ENCODE results near the gene PSTPIP1.
A peak's percentile ranks its signal among the peaks of the same experiment; 100 is the strongest.

The PSTPIP1 gene

GRCh38 chr15:76951220-76951619, 43.7 kb upstream of the PSTPIP1 start:
- H2AFZ ChIP-seq (ENCODE audit: low read length), result no peak overlapping the region
- H3K9ac ChIP-seq (ENCODE audit: low read depth, low read length, poor library complexity, severe bottlenecking), result no peak overlapping the region
- TF ChIP-seq CTCF (conservative IDR thresholded peaks at IDR 0.05; ENCODE audit: low read length), result no peak
- 0 out of 2 replicates have a peak, but pooled peaks have one; percentile 4 for TF ChIP-seq EZH2phosphoT487 (IDR thresholded peaks at IDR 0.05; ENCODE audit: borderline replicate concordance)
- no peaks in the 10 kb centered on the region for H3F3A ChIP-seq (ENCODE audit: low read depth)
- no peak overlapping the region for H3K4me3 ChIP-seq (ENCODE audit: low read length, poor library complexity, severe bottlenecking)
- no peaks in the 10 kb centered on the region for H3K9me3 ChIP-seq (ENCODE audit: insufficient read depth, low read depth, low read length)
- H4K20me1 ChIP-seq (ENCODE audit: insufficient read depth, low read length, poor library complexity, severe bottlenecking), result no peaks in the 10 kb centered on the region
- H3K36me3 ChIP-seq (ENCODE audit: insufficient read depth, low read length), result peaks cover 32% of the 10 kb centered on the region
- no peak overlapping the region for H3K4me2 ChIP-seq (ENCODE audit: low read depth, low read length, poor library complexity, severe bottlenecking)
- no peaks in the 10 kb centered on the region for H3K9me2 ChIP-seq (replicated peaks; ENCODE audit: low read depth, low read length)
- H3K79me2 ChIP-seq (ENCODE audit: insufficient read depth, low read length), result no peaks in the 10 kb centered on the region
- H3K4me1 ChIP-seq (ENCODE audit: insufficient read depth, low read length, poor library complexity, severe bottlenecking), result peaks cover 26% of the 10 kb centered on the region
- no peaks in the 10 kb centered on the region for H3K27me3 ChIP-seq (ENCODE audit: insufficient read depth, low read length, poor library complexity, severe bottlenecking)

DNA sequence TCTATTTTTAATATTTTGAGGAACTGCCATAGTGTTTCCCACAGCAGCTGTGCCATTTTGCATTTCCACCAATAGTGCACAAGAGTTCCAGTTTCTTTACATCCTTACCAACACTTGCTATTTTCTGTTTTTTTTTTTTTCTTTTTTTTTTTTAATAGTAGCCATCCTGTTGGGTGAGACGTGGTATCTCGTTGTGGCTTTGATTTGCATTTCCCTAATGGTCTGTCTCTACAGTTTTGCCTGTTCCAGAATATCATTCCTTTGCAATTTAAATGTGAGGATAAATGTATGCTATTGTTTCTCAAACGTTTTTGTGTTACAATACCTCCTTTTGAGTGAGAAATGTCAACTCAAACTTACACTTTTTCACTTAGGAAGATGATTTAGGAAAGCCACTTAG, 41.0 kb upstream of the PSTPIP1 start:
- Histone ChIP-seq H3K9ac (ENCODE audit: low read depth, low read length, poor library complexity, severe bottlenecking) (no peak overlapping the region), H3K4me3 (ENCODE audit: low read length, poor library complexity, severe bottlenecking) (peak overlapping the region; percentile 5), H3K4me2 (ENCODE audit: low read depth, low read length, poor library complexity, severe bottlenecking) (peak overlapping the region; percentile 10), H2AFZ (ENCODE audit: low read length) (no peak overlapping the region), H3K79me2 (ENCODE audit: insufficient read depth, low read length) (no peaks in the 10 kb centered on the region), H3K36me3 (ENCODE audit: insufficient read depth, low read length) (peaks cover 15% of the 10 kb centered on the region), H3K4me1 (ENCODE audit: insufficient read depth, low read length, poor library complexity, severe bottlenecking) (peaks cover 18% of the 10 kb centered on the region), H3F3A (ENCODE audit: low read depth) (no peaks in the 10 kb centered on the region), H3K9me3 (ENCODE audit: insufficient read depth, low read depth, low read length) (no peaks in the 10 kb centered on the region), H3K9me2 (replicated peaks; ENCODE audit: low read depth, low read length) (no peaks in the 10 kb centered on the region), H3K27me3 (ENCODE audit: insufficient read depth, low read length, poor library complexity, severe bottlenecking) (no peaks in the 10 kb centered on the region), H4K20me1 (ENCODE audit: insufficient read depth, low read length, poor library complexity, severe bottlenecking) (no peaks in the 10 kb centered on the region)
- TF ChIP-seq CTCF (conservative IDR thresholded peaks at IDR 0.05; ENCODE audit: low read length) (no peak), EZH2phosphoT487 (IDR thresholded peaks at IDR 0.05; ENCODE audit: borderline replicate concordance) (no peak)

GRCh38 chr15:76954744-76955143, 40.2 kb upstream of the PSTPIP1 start:
- Histone ChIP-seq H4K20me1 (ENCODE audit: insufficient read depth, low read length, poor library complexity, severe bottlenecking) (no peaks in the 10 kb centered on the region), H3K9me3 (ENCODE audit: insufficient read depth, low read depth, low read length) (no peaks in the 10 kb centered on the region), H2AFZ (ENCODE audit: low read length) (no peak overlapping the region), H3K27me3 (ENCODE audit: insufficient read depth, low read length, poor library complexity, severe bottlenecking) (no peaks in the 10 kb centered on the region), H3K4me3 (ENCODE audit: low read length, poor library complexity, severe bottlenecking) (peak overlapping the region; percentile 5), H3K9me2 (replicated peaks; ENCODE audit: low read depth, low read length) (no peaks in the 10 kb centered on the region), H3F3A (ENCODE audit: low read depth) (no peaks in the 10 kb centered on the region), H3K9ac (ENCODE audit: low read depth, low read length, poor library complexity, severe bottlenecking) (no peak overlapping the region), H3K79me2 (ENCODE audit: insufficient read depth, low read length) (no peaks in the 10 kb centered on the region), H3K36me3 (ENCODE audit: insufficient read depth, low read length) (peaks cover 8% of the 10 kb centered on the region; the same call in 1 of the 2 replicates), H3K4me2 (ENCODE audit: low read depth, low read length, poor library complexity, severe bottlenecking) (peak overlapping the region; percentile 10), H3K4me1 (ENCODE audit: insufficient read depth, low read length, poor library complexity, severe bottlenecking) (peaks cover 18% of the 10 kb centered on the region)
- TF ChIP-seq CTCF (conservative IDR thresholded peaks at IDR 0.05; ENCODE audit: low read length) (no peak), EZH2phosphoT487 (IDR thresholded peaks at IDR 0.05; ENCODE audit: borderline replicate concordance) (no peak)
